Dedifferentiated amniotic fluid mesenchymal stem cell (primary cell): ENCODE results near the gene STARD8.
A peak's percentile ranks its signal among the peaks of the same experiment; 100 is the strongest.

Experiments
- DNase-seq: peaks from one replicate; pipeline ENCODE4 v3.0.0-alpha.2; 2016; ENCODE audit errors: extremely low spot score

Gene STARD8

DNA sequence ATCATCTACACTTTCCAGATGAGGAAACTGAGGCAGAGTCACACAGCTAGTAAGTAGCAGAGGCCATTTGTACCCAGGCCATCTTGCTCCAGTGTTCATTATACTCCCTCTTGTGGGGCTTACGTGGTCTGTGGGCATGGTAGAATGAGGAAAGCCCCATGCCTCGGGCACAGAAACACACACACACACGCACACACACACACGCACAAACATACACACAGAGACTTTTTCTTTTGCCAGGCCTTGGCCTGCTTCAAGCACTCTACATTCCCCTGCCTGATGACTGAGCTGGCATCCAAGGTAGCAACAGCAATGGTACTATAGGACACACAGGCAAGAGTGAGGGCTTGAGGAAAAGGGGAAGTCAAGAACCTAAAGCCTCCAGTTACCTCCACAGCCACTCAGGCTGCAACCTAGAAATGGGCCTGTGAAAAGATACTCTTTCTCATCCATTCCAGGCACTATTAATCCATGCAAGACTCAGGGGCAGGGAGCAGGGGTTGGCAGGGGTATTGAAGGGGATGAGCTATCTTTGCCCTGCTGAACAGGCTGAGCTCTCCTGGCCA lies 43.6 kb downstream of the STARD8 start:
- DNase-seq: no peak

DNA sequence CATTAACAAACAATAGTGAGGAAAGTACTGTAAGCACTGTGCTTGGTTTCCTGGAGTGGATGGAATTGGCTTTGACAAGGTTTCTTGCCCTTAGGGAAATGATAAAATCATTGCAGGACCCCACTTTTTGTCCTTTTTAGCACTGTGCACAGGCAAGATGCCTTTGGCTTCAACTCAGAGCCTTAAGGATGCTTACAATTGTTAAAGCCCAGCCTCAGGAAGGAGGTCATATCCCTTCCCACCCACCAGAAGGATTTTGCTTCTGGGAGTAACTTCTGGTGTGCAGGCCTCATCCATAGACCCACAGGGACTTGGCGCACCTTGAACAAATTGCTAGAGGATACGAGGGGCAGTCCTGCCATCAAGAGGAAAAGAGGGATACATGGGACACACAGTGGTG lies 44.5 kb downstream of the STARD8 start:
- no peak for DNase-seq

DNA sequence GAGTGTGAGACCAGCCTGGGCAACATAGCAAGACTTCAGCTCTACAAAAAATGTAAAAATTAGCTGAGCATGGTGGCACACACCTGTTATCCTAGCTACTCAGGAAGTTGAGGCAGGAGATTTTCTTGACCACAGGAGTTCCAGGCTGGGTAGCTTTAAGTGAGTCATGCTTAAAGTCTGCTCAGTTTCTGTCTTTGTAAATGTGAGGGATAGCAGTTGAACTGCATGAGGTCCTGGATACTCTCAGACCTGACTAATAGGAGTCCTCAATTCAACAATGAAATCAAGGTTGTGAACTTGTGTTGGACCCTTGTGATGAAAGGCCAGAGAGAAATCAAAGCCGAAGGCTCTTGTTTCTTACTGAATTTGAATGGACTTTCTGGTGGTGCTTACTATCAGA lies 45.2 kb downstream of the STARD8 start:
- no peak for DNase-seq

DNA sequence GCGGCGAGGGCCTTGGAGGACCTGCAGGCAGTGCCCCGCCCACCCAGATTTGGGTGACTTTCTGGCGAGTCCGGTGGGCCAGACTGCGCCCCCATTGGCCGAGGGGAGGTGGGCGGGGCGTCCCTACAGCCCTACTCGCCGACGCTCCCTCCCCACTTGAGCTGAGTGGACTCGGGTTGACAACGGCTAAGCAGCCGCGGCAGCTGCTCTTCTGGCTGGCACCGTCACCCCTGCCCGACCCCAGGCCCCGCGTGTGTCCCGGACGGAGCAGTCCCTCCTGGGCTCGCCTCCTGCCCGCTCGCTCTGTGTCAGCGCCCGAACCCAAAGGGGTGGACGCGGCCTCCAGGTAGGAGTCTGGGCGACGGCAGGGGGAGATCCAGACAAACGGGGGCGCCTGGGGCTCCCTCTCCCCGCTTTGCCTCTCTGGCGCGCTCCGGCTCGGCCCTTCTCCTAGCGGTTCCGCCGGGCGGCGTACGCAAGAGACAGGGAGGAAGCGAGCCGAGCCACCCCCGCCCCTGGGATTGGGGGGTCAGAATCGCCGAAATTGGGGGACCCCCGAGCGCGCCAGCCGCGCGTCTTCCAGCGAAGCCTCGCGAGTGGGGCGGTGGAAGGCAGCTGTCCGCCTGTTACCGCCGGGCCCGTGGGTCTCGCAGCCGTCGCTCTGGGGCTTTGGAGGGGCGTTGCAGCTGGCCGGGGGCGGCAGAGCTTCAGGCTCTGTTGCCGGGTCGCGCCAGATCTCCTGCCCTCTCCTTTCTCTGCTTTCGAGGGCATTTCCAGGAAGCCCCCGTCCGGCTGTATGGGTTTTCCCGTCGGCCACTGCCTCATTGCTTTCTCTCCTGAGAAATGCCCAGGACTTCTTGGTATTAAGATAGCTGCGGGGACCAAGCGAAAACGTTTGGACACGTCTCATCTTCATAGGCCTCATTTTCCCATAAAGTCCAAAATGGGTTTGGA lies 46.3 kb downstream of the STARD8 start:
- peak; percentile 23 for DNase-seq

DNA sequence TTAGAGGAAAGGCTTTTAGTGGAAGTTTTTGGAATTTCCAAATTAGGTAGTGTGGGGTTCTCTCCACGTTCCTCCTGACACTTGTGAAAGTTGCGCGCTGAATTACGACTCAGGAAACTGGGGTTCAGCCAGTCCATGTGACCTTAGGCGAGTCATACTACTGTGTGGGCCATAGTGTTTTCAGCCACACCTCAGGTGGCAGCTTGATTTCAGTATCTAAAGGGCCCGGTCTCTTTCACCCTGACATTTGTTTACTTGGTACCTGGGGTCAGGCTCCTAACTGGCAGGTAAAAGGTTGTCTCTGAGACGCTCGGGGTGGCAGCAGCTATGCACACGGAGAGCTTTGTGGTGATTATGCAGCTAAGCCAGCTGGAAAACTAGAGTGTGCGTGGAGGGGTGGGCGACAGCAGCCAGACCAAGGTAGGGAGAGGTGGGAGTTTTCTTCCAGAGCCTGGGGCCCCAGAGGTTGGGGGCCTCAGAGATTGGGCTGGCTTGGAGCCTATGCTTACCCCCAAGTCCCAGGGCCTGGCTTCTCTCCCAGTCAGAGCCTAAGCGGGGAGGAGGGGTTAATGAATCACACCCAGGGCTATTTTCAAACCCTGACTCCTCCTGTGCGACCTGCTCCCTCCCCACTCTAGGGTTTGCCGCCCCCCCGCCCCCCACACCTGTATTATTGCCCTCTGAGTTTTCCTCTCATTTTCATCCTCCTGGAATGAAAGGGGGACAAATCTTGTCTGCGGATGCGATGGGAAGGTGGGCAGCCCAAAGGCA lies 47.2 kb downstream of the STARD8 start:
- no peak for DNase-seq

GRCh38 chrX:68695206-68695845 lies 47.9 kb downstream of the STARD8 start:
- DNase-seq: no peak

DNA sequence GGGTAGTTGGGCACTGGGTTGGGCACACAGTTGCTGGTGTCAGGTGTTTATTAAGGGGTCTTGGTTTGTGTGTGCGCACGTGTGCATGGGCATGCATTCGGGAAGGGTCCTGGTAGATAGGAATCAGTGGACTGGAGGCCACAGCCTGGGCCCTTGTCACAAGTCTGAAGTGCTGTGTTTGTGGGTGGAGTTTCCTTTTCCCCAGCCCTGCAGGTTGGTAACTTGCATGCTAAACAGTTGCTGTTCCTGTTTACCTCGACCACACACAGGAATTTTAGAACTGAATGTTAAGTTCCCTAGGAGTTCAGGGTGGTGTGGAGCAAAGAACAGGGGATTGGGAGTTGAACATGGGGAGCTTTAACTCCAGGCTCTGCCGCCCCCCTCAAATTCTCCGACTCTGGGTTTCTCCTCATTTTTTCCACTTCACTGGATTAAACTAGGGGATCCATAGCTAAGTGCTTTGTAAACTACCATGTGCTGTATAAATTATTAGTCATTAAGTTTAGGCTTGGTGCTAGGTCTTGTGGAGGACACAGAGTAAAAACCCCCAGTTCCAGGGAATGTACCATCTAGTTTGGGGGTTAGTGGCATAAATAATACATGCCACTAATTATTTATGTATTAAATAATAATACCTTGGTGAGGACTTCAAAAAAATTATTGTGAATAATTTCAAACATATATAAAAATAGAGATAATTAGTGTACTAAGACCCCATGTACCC lies 49.0 kb downstream of the STARD8 start:
- DNase-seq: no peak

GRCh38 chrX:68697036-68697435 lies 49.6 kb downstream of the STARD8 start:
- DNase-seq: no peak

DNA sequence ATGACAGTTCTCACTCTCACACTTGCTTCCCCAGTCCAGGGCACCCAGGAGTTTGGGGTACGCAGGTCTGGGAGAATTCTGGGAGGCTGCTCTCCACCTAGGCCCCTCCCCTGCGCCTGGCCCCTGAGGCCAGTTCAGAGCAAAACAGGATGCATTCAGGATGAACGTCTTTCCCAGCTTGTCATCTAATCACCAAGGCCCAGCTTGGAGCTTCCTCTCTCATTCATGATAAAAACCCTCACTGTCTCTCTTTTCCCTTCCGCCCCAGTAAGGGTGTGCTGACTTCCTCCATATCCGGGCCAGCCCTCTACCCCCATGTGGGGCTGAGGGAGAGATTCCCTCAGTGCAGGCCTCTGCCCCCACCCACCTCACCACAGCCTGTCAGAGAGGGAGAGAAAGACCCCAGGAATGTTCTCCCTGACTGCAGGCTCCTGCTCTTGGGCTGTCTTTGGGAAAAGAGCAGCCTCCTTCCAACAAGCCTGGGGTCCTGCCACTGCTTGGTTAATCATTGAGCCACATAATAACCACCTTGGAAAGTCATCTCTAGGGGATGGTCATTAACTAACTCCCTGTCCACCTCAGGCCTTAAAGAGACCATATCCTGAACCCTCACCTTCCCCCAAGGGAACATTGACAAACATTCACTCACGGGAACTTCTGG lies 50.1 kb downstream of the STARD8 start:
- no peak for DNase-seq

DNA sequence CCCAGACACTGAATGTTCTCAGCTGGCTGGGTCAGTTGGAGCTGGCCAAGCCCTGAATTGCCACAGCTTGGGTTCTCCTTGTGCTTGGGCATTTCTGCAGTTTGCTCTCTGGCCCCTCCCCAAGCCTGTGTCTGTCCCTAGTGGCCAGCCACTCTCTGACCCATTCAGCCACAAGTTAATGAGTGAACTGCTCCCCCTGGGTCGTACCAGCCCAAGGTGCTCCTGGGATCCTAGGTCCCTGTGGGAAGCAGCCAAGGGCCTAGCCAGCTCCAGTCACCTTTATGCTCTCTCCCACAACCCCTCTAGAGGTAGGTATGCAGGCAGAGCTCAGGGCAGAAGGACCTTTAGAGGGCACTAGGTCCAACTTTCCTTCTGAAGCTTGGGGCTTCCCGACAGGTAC lies 51.5 kb downstream of the STARD8 start:
- DNase-seq: no peak

DNA sequence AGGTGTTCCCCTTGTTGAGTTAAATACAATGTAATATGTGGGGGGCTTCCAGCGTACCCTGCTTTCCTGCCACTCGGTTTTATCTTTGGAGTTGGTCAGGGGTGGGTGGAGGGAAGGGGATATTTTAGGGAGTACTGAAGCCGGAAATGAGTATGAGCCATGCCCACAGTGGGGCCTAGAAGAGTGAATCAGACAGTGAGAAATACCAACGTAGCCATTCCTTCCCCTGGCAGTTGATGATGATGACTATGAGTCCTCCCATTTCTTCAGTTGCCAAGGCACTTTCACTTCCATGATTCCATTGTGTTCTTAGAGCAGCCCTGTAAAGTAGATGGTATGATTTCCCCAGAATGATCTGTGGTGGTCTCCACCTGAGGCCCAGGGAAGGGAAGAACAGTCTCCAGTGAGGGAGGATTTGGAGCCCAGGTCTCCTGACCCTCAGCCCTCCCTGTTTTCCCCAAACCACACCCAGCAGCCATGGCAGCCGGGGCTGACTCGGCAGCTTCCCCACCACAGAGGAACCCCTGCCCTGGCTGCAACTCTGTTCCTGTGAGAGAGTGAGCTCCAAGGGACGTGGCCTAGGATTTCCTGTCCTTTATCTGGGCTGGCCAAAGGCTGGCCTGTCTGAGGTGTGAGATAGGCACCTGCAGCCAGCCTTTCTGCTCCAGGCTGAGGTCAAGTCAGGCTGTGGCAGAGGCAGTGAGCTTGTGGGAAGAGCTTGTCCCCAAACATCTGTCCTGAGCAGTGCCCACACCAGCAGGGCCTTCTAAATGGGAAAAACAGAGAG lies 52.7 kb downstream of the STARD8 start:
- DNase-seq: no peak

GRCh38 chrX:68703369-68703768 lies 55.9 kb downstream of the STARD8 start:
- DNase-seq: no peak

DNA sequence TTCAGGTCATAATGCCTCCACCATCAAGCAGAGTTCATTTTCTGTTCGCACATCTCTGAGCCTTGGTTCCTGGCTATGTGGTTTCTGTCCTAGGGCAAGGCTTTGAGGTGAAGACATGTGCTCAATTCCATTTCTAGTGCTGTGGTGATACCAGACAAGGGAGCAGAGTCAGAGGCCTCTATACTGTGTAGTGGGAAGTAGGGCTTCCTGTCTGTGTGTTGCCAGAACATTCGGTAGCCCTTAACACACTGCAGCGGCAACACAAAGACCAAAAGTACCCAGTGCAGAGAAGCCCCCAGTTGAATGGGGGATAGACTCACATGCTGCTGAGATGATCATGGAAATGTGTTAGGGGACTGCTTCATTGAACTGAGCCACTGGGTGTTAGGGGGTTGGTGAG lies 56.4 kb downstream of the STARD8 start:
- DNase-seq: no peak

DNA sequence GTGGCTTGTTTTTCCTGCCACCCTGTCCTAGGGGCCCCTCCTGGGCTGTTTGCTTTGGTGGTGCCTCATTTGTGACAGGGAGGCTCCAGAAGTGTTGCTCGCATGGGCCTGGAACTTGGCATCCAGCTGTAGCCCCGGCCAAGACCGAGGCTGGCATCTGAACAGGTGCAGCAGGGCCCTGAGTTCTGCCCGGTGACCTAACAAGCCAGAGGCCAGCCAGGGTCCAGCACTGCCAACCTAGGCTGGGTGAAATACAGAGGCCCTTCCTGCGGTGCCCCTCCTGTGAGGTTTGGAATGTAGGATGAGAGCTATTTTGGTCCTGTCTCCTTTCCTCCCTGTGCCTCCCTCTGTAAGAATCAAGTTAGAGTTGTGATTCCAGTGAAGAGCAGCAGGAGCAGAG lies 58.5 kb downstream of the STARD8 start:
- no peak for DNase-seq

GRCh38 chrX:68708503-68709290 lies 61.2 kb downstream of the STARD8 start:
- DNase-seq: no peak

- DNase-seq: no peak
These were observed 63.6 kb downstream of the STARD8 start for GRCh38 chrX:68710870-68711576.

GRCh38 chrX:68711845-68712244 lies 64.4 kb downstream of the STARD8 start:
- no peak for DNase-seq

DNA sequence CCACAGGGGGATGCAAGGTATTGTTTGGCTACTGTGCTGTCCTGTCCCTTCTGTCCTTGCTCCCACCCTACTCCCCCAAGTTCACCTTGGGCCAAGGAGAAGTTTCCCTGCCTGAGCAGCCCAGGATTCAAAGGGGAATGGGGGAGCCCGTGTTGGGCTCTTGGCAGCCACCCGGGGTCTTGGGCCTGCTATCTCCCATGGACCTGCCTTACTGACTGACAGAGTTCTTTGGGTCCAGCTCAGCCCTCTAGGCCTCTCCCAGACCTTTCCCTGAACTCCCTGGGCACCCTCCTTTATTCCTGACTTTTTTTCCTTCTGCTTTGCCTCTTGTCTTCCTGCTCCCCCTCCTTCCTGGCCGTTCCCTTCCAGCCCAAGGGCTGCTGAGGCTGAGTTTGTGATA lies 67.4 kb downstream of the STARD8 start:
- DNase-seq: no peak

DNA sequence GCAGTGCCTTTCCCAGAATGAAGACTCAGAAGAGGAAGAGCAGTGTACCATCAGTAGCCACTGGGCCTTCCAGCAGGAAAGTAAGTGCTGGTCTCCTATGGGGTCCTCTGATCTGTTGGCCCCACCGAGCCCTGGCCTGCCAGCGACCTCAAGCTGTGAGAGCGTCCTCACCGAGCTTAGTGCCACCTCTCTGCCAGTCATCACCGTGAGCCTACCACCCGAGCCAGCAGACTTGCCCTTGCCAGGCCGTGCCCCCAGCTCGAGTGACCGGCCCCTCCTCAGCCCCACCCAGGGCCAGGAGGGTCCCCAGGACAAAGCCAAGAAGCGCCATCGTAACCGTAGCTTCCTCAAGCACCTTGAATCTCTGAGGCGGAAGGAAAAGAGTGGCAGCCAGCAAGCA lies 69.7 kb downstream of the STARD8 start:
- no peak for DNase-seq
